Neural cell (in vitro differentiated cells): Measurements from ENCODE around the gene MICU1. TPM values are rescaled to one million over a fixed set of nuclear protein-coding genes. Genes with fewer than 3 reads are reported as not detected.

ENCODE experiments used
- H2AFZ ChIP-seq: fragments of 200-600, 300-800 bp; sonication (generic), shearing (Covaris generic); 2 replicates; pipeline ENCODE4 v1.6.0; 2014; ENCODE audit warnings: low read depth, mild to moderate bottlenecking, antibody characterized with exemption, low read length, moderate library complexity
- H3F3A ChIP-seq: fragments of 200-600 bp; shearing (Covaris generic); 2 replicates; pipeline ENCODE4 v1.6.1; 2016; ENCODE audit warnings: mild to moderate bottlenecking, moderate library complexity, mixed read lengths, antibody characterized with exemption, low read length; ENCODE audit not compliant: insufficient read depth, poor library complexity, severe bottlenecking
- H3K27ac ChIP-seq: fragments of 200-600, 300-800 bp; sonication (generic), shearing (Covaris generic); 2 replicates; pipeline ENCODE4 v1.5.1; 2014; ENCODE audit warnings: mild to moderate bottlenecking, low read length, moderate library complexity
- H3K27me3 ChIP-seq: fragments of 300-800, 200-600 bp; sonication (generic), shearing (Covaris generic); 2 replicates; pipeline ENCODE4 v1.6.0; 2014; ENCODE audit warnings: mild to moderate bottlenecking, low read depth, low read length, moderate library complexity; ENCODE audit not compliant: insufficient read depth
- H3K36me3 ChIP-seq: fragments of 300-800, 200-600 bp; sonication (generic), shearing (Covaris generic); 2 replicates; pipeline ENCODE4 v1.5.1; 2014; ENCODE audit warnings: mild to moderate bottlenecking, antibody characterized with exemption, low read length, moderate library complexity; ENCODE audit not compliant: insufficient read depth
- H3K4me2 ChIP-seq: fragments of 300-800, 200-600 bp; sonication (generic), shearing (Covaris generic); 2 replicates; pipeline ENCODE4 v1.6.0; 2014; ENCODE audit warnings: mild to moderate bottlenecking, low read length
- H3K4me3 ChIP-seq: fragments of 300-800, 200-600 bp; sonication (generic), shearing (Covaris generic); 2 replicates; pipeline ENCODE4 v1.5.1; 2014; ENCODE audit warnings: mild to moderate bottlenecking, low read length, moderate library complexity
- H3K79me2 ChIP-seq: fragments of 200-600 bp; shearing (Covaris generic); replicated peaks from 2 replicates; pipeline ENCODE4 v1.6.0; 2014; ENCODE audit warnings: mild to moderate bottlenecking, low read length, moderate library complexity; ENCODE audit not compliant: insufficient read depth
- H3K9ac ChIP-seq: fragments of 300-800, 200-600 bp; sonication (generic), shearing (Covaris generic); 2 replicates; pipeline ENCODE4 v1.6.1; 2016; ENCODE audit warnings: mild to moderate bottlenecking, low read length, mixed read lengths
- H3K9me2 ChIP-seq: fragments of 200-600 bp; shearing (Covaris generic); 2 replicates; pipeline ENCODE4 v1.6.1; 2016; ENCODE audit warnings: mild to moderate bottlenecking, low read length, mixed read lengths; ENCODE audit not compliant: insufficient read depth
- H3K9me3 ChIP-seq: fragments of 200-600, 300-800 bp; sonication (generic), shearing (Covaris generic); 2 replicates; pipeline ENCODE4 v1.6.1; 2016; ENCODE audit warnings: mild to moderate bottlenecking, mixed run types, low read length, moderate library complexity, mixed read lengths
- H4K20me1 ChIP-seq: fragments of 200-600 bp; shearing (Covaris generic); 2 replicates; pipeline ENCODE4 v1.6.1; 2016; ENCODE audit warnings: mild to moderate bottlenecking, mixed run types; ENCODE audit not compliant: insufficient read depth
- EP300 ChIP-seq: fragments of 450-650 bp; conservative IDR thresholded peaks from 2 replicates; pipeline ENCODE4 v1.6.1; 2014; ENCODE audit warnings: antibody characterized with exemption, mild to moderate bottlenecking, moderate library complexity; ENCODE audit not compliant: poor library complexity, severe bottlenecking
- EZH2 ChIP-seq: fragments of 200-600, 300-800 bp; shearing (Covaris generic), sonication (generic); IDR thresholded peaks from 2 replicates; pipeline ENCODE4 v1.6.1; 2014; ENCODE audit warnings: antibody characterized with exemption, low read length, borderline replicate concordance, mild to moderate bottlenecking; ENCODE audit not compliant: insufficient read depth, poor library complexity, severe bottlenecking
- MXI1 ChIP-seq: fragments of 450-650 bp; conservative IDR thresholded peaks from 2 replicates; pipeline ENCODE4 v1.6.1; 2014; ENCODE audit warnings: antibody characterized with exemption, mild to moderate bottlenecking; ENCODE audit not compliant: poor library complexity, severe bottlenecking
- POLR2AphosphoS5 ChIP-seq: IDR thresholded peaks from 2 replicates; pipeline ENCODE4 v1.6.1; 2012
- RAD21 ChIP-seq: fragments of 450-650 bp; conservative IDR thresholded peaks from 2 replicates; pipeline ENCODE4 v1.6.1; 2014; ENCODE audit warnings: antibody characterized with exemption, mild to moderate bottlenecking, moderate library complexity
- SMC3 ChIP-seq: fragments of 450-650 bp; conservative IDR thresholded peaks from 2 replicates; pipeline ENCODE4 v1.6.1; 2014; ENCODE audit warnings: antibody characterized with exemption, mild to moderate bottlenecking, moderate library complexity; ENCODE audit not compliant: poor library complexity
- TAF1 ChIP-seq: IDR thresholded peaks from 2 replicates; pipeline ENCODE4 v1.6.1; 2012; ENCODE audit warnings: low read depth
- polyA plus RNA-seq: library from polyadenylated mRNA; depleted of rRNA; stranded (reverse); fragments of >200 nt; gene quantifications from 2 replicates; pipeline ENCODE4 v1.2.3, GENCODE V29; 2014
- TF ChIP-seq, protein P1 (sequence below): fragments of 450-650 bp; IDR thresholded peaks from 2 replicates; pipeline ENCODE4 v1.5.1; 2014; ENCODE audit warnings: antibody characterized with exemption, mild to moderate bottlenecking, moderate library complexity; ENCODE audit not compliant: poor library complexity, severe bottlenecking
- TF ChIP-seq, protein P2 (sequence below): IDR thresholded peaks from 2 replicates; pipeline ENCODE4 v1.6.1; 2012; ENCODE audit warnings: borderline replicate concordance

The MICU1 gene
- polyA plus RNA-seq, 1 donor from 2014 or later = 86.0 TPM

DNA sequence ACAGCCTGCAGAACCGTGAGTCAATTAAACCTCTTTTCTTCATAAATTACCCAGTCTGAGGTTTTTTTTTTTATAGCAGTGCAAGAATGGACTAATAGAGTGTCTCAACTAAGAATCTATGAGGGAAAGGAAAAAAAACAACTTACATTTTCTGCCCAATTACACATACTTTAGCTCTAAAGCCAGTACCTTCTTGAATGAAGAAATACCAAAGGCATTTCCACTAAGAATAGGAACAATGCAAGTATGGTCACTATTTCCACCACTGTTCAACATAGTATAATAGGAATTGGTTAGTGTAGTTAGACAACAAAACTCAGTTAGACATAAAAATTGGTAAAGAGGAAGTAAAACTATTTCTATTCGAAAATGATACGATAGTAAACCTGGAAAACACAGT is 37.6 kb downstream of the MICU1 start:
- Histone ChIP-seq H3F3A (no peaks in the 10 kb centered on the region), H3K9ac (no peak overlapping the region), H2AFZ (no peak overlapping the region), H3K27me3 (no peaks in the 10 kb centered on the region), H3K36me3 (no peaks in the 10 kb centered on the region), H3K9me2 (no peaks in the 10 kb centered on the region), H3K4me2 (no peak overlapping the region), H3K4me3 (no peak overlapping the region), H4K20me1 (no peaks in the 10 kb centered on the region), H3K27ac (no peak overlapping the region), H3K9me3 (no peaks in the 10 kb centered on the region), H3K79me2 (peaks cover 6% of the 10 kb centered on the region)
- TF ChIP-seq POLR2AphosphoS5 (no peak), SMC3 (no peak), EZH2 (no peak), TAF1 (no peak), RAD21 (no peak), EP300 (no peak), MXI1 (no peak)
- TF ChIP-seq, protein P1, sequence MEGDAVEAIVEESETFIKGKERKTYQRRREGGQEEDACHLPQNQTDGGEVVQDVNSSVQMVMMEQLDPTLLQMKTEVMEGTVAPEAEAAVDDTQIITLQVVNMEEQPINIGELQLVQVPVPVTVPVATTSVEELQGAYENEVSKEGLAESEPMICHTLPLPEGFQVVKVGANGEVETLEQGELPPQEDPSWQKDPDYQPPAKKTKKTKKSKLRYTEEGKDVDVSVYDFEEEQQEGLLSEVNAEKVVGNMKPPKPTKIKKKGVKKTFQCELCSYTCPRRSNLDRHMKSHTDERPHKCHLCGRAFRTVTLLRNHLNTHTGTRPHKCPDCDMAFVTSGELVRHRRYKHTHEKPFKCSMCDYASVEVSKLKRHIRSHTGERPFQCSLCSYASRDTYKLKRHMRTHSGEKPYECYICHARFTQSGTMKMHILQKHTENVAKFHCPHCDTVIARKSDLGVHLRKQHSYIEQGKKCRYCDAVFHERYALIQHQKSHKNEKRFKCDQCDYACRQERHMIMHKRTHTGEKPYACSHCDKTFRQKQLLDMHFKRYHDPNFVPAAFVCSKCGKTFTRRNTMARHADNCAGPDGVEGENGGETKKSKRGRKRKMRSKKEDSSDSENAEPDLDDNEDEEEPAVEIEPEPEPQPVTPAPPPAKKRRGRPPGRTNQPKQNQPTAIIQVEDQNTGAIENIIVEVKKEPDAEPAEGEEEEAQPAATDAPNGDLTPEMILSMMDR = no peak
- TF ChIP-seq, protein P2, sequence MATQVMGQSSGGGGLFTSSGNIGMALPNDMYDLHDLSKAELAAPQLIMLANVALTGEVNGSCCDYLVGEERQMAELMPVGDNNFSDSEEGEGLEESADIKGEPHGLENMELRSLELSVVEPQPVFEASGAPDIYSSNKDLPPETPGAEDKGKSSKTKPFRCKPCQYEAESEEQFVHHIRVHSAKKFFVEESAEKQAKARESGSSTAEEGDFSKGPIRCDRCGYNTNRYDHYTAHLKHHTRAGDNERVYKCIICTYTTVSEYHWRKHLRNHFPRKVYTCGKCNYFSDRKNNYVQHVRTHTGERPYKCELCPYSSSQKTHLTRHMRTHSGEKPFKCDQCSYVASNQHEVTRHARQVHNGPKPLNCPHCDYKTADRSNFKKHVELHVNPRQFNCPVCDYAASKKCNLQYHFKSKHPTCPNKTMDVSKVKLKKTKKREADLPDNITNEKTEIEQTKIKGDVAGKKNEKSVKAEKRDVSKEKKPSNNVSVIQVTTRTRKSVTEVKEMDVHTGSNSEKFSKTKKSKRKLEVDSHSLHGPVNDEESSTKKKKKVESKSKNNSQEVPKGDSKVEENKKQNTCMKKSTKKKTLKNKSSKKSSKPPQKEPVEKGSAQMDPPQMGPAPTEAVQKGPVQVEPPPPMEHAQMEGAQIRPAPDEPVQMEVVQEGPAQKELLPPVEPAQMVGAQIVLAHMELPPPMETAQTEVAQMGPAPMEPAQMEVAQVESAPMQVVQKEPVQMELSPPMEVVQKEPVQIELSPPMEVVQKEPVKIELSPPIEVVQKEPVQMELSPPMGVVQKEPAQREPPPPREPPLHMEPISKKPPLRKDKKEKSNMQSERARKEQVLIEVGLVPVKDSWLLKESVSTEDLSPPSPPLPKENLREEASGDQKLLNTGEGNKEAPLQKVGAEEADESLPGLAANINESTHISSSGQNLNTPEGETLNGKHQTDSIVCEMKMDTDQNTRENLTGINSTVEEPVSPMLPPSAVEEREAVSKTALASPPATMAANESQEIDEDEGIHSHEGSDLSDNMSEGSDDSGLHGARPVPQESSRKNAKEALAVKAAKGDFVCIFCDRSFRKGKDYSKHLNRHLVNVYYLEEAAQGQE = no peak

DNA sequence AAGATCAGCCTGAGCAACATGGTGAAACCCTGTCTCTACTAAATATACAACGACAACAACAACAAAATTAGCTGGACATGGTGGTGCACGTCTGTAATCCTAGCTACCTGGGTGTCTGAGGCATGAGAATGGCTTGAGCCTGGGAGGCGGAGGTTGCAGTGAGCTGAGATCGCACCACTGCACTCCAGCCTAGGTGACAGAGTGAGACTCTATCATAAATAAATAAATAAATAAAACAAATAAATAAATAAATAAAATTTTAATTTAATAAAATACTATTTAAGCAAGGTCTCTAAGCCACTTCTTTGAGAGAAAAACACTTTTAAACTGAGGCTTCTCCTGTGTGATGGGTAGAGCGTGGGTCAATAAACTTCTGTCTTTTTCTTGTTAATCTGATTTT is 38.3 kb downstream of the MICU1 start:
- Histone ChIP-seq H3K79me2 (peaks cover 6% of the 10 kb centered on the region), H3K9ac (no peak overlapping the region), H3K36me3 (no peaks in the 10 kb centered on the region), H3K4me2 (no peak overlapping the region), H3K27me3 (no peaks in the 10 kb centered on the region), H3K27ac (no peak overlapping the region), H2AFZ (no peak overlapping the region), H3K9me3 (no peaks in the 10 kb centered on the region), H3K4me3 (no peak overlapping the region), H4K20me1 (no peaks in the 10 kb centered on the region), H3K9me2 (no peaks in the 10 kb centered on the region), H3F3A (no peaks in the 10 kb centered on the region)
- no peak for TF ChIP-seq EP300
- TF ChIP-seq EZH2 = no peak
- no peak for TF ChIP-seq POLR2AphosphoS5
- no peak for TF ChIP-seq MXI1
- TF ChIP-seq, protein P1 = no peak
- TF ChIP-seq, protein P2 = no peak
- no peak for TF ChIP-seq RAD21
- TF ChIP-seq SMC3 = no peak
- TF ChIP-seq TAF1 = no peak
